ENCODE data around the gene NKPD1.

Gene NKPD1

GRCh38 chr19:45117167-45117594 lies 43.6 kb downstream of the NKPD1 start:
- peak; percentile 64 for DNase-seq

GRCh38 chr19:45115809-45116615 lies 44.8 kb downstream of the NKPD1 start:
- no peak for DNase-seq

GRCh38 chr19:45114116-45114515 lies 46.7 kb downstream of the NKPD1 start:
- no peak for DNase-seq

DNA sequence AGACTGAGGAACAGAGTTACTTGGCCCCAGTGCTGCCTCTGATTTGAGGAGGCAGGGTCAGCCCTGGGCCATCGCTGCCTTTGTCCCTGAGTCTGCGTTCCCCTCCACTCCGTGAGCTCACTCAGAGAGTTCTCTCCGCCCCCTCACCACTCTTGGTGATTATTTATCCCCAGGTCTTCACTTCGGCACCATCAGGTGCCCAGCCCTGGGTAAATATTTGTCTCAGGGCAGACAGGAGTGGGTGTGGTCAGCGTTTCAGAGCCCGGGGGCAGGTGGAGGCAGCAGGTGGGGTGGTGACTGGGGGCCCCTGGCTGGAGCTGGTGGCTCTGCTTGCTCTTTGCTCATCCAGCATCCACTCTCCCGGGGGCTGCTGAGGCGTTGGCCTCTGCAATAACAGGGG lies 47.2 kb downstream of the NKPD1 start:
- no peak for DNase-seq

DNA sequence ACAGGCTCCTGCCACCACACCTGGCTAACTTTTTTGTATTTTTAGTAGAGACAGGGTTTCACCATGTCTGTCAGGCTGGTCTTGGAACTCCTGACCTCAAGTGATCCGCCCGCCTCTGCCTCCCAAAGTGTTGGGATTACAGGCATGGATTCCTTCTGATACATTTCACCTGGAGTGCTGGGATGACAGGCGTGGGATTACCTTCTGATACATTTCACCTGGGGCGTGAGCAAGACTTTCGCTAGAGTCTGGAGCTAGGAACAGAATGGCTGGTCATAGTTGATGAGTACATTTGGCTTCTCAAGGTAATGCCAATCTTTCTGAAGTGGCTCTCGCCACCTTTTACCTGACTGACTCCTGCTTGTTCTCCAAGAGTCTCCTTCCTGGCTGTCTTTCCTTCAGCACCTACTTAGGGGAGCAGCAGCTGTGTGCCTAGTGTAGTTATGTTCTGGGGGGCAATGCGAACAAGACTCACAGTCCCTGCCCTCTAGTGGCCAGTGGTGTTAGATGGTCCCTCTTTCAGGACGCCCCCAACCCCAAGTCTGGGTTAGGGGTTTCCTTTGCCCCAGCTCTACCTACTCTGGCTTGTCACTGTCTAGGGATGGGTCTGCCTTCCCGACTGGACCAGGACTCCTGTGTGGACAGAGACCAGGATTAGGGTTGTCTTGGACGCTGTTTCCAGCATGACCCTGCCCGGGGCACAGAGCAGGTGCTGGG lies 48.5 kb downstream of the NKPD1 start:
- no peak for DNase-seq

Data from activated naive CD4-positive, alpha-beta T cell treated with anti-CD3 and anti-CD28 coated beads, Interleukin-2, amount 50 U/mL, for 16 hours (primary cell).